CD14-positive monocyte (primary cell): ENCODE results near the gene SYNE1. TPM values are rescaled to one million over a fixed set of nuclear protein-coding genes. Genes with fewer than 3 reads are reported as not detected.

ENCODE experiments used
- DNase-seq, 3 donors: peaks; one replicate each; pipeline ENCODE4 v3.0.0-alpha.2; 2011 to 2022
- H2AFZ ChIP-seq: 2 replicates; pipeline ENCODE4 v1.6.0; 2012; ENCODE audit warnings: mild to moderate bottlenecking, low read depth, low read length, inconsistent platforms; ENCODE audit not compliant: insufficient read depth, poor library complexity, severe bottlenecking
- H3K27ac ChIP-seq, 2 donors: 1 replicate in 1 of 2; 2 replicates in 1 of 2; pipeline ENCODE4 v1.5.1; 2012 to 2013; ENCODE audit warnings: low read length in 2 of 2, control low read depth in 1 of 2, inconsistent platforms in 1 of 2, low read depth in 1 of 2, mild to moderate bottlenecking in 1 of 2
- H3K27me3 ChIP-seq, 2 donors: one replicate each; pipeline versions ENCODE4 v1.6.0 to v1.6.1; 2011 to 2013; ENCODE audit warnings: low read length in 2 of 2; ENCODE audit not compliant: control insufficient read depth in 2 of 2, insufficient read depth in 2 of 2
- H3K36me3 ChIP-seq, 2 donors: replicated peaks in 1 of 2; 1 replicate in 1 of 2; 2 replicates in 1 of 2; pipeline versions ENCODE4 v1.5.1 to v1.6.1; 2012 to 2013; ENCODE audit warnings: low read length in 2 of 2, control low read depth in 1 of 2, inconsistent platforms in 1 of 2, mild to moderate bottlenecking in 1 of 2; ENCODE audit not compliant: insufficient read depth in 2 of 2, control insufficient read depth in 1 of 2
- H3K4me1 ChIP-seq, 2 donors: 1 replicate in 1 of 2; 2 replicates in 1 of 2; pipeline versions ENCODE4 v1.5.1 to v1.6.1; 2012 to 2013; ENCODE audit warnings: low read length in 2 of 2, control low read depth in 1 of 2, inconsistent platforms in 1 of 2, mild to moderate bottlenecking in 1 of 2, moderate library complexity in 1 of 2; ENCODE audit not compliant: insufficient read depth in 2 of 2, control insufficient read depth in 1 of 2
- H3K4me2 ChIP-seq: replicated peaks from 2 replicates; pipeline ENCODE3; 2012; ENCODE audit warnings: low read length, moderate library complexity, mild to moderate bottlenecking; ENCODE audit not compliant: poor library complexity, severe bottlenecking; ENCODE audit errors: extremely low read depth
- H3K4me3 ChIP-seq, 3 experiments: fragments of 200-600 bp in 1 of 3; sonication (generic) in 1 of 3; replicated peaks in 1 of 3; 1 replicate in 2 of 3; 2 replicates in 1 of 3; pipeline ENCODE4 v1.5.1; 2011 to 2013; ENCODE audit warnings: low read length in 3 of 3, mild to moderate bottlenecking in 3 of 3, control low read depth in 2 of 3, low read depth in 2 of 3, inconsistent platforms in 1 of 3, moderate library complexity in 1 of 3
- H3K79me2 ChIP-seq: 2 replicates; pipeline ENCODE4 v1.6.0; 2012; ENCODE audit warnings: mild to moderate bottlenecking, control low read depth, inconsistent platforms, low read length, moderate library complexity; ENCODE audit not compliant: insufficient read depth
- H3K9ac ChIP-seq: 2 replicates; pipeline ENCODE4 v1.6.0; 2017; ENCODE audit warnings: low read length, mild to moderate bottlenecking; ENCODE audit not compliant: insufficient read depth, poor library complexity, severe bottlenecking
- H3K9me3 ChIP-seq, 2 donors: replicated peaks in 1 of 2; 1 replicate in 1 of 2; 2 replicates in 1 of 2; pipeline versions ENCODE4 v1.5.1 to v1.6.1; 2012 to 2013; ENCODE audit warnings: low read length in 2 of 2, control low read depth in 1 of 2; ENCODE audit not compliant: control insufficient read depth in 1 of 2, insufficient read depth in 1 of 2
- H4K20me1 ChIP-seq: 2 replicates; pipeline ENCODE4 v1.6.0; 2012; ENCODE audit warnings: mild to moderate bottlenecking, low read length, control low read depth, moderate library complexity; ENCODE audit not compliant: insufficient read depth
- H3K27ac Mint-ChIP-seq, 7 donors: one replicate each; pipeline ENCODE4 v1.8.0; 2020; ENCODE audit warnings: mild to moderate bottlenecking in 7 of 7, mixed read lengths in 7 of 7, moderate library complexity in 6 of 7, inconsistent platforms in 2 of 7
- H3K27me3 Mint-ChIP-seq, 3 donors: one replicate each; pipeline ENCODE4 v1.8.0; 2021 to 2022; ENCODE audit warnings: low read depth in 3 of 3, mild to moderate bottlenecking in 3 of 3, mixed read lengths in 3 of 3, moderate library complexity in 3 of 3, inconsistent platforms in 1 of 3
- H3K36me3 Mint-ChIP-seq, 2 donors: one replicate each; pipeline ENCODE4 v1.8.0; 2020; ENCODE audit warnings: mixed read lengths in 2 of 2, inconsistent platforms in 1 of 2, mild to moderate bottlenecking in 1 of 2
- H3K4me1 Mint-ChIP-seq: one replicate; pipeline ENCODE4 v1.8.0; 2020; ENCODE audit warnings: mild to moderate bottlenecking, mixed read lengths
- H3K4me3 Mint-ChIP-seq, 2 donors: one replicate each; pipeline ENCODE4 v1.8.0; 2020; ENCODE audit warnings: mild to moderate bottlenecking in 2 of 2, mixed read lengths in 2 of 2, moderate library complexity in 1 of 2
- H3K9me3 Mint-ChIP-seq, 7 donors: one replicate each; pipeline ENCODE4 v1.8.0; 2020 to 2022; ENCODE audit warnings: mixed read lengths in 7 of 7, mild to moderate bottlenecking in 6 of 7, moderate library complexity in 6 of 7, inconsistent platforms in 2 of 7
- CTCF ChIP-seq: fragments of 200-600 bp; IDR thresholded peaks from one replicate; pipeline ENCODE4 v1.8.0; 2022; ENCODE audit warnings: antibody characterized with exemption, mild to moderate bottlenecking
- WGBS: methylation state at CpG from one replicate; pipeline ENCODE4 v1.1.5; 2013; ENCODE audit warnings: missing lambda C conversion rate; ENCODE audit not compliant: insufficient coverage; 5-methylcytosine and 5-hydroxymethylcytosine counted together
- intact Hi-C, 2 donors: fragments of 100-400 bp; cut with micrococcal nuclease; formaldehyde crosslinking; loops; one replicate each; pipeline versions ENCODE4 v1.15.0 to v1.15.1; 2023
- polyA plus RNA-seq, 3 donors: library from polyadenylated mRNA; depleted of rRNA in 1 of 3; unstranded in 2 of 3; stranded (reverse) in 1 of 3; fragments of 300-500 nt in 2 of 3; fragments of >200 nt in 1 of 3; fragmentation: Illumina TruSeq in 2 of 3; gene quantifications; 1 replicate in 2 of 3; 2 replicates in 1 of 3; pipeline ENCODE4 v1.2.3, GENCODE V29; 2012 to 2021

The SYNE1 gene
- polyA plus RNA-seq, 3 donors: 3.7 to 24.5 (median 8.1) TPM

- Mint-ChIP-seq H3K9me3 (no peaks in the 10 kb centered on the region), H3K27me3 (no peaks in the 10 kb centered on the region), H3K36me3 (peaks cover 66 to 76% of the 10 kb centered on the region in 2 donors), H3K27ac (peak overlapping the region in 1 of 7 donors; percentile 40), H3K4me1 (no peaks in the 10 kb centered on the region), H3K4me3 (no peak overlapping the region)
- no peak overlapping the region for H3K27ac ChIP-seq
- H3K4me2 ChIP-seq: no peak overlapping the region
- H3K9ac ChIP-seq: no peak overlapping the region
- H3K79me2 ChIP-seq: no peaks in the 10 kb centered on the region
- H3K27me3 ChIP-seq: no peaks in the 10 kb centered on the region
- H3K4me1 ChIP-seq: no peaks in the 10 kb centered on the region
- H2AFZ ChIP-seq: no peak overlapping the region
- H4K20me1 ChIP-seq: no peaks in the 10 kb centered on the region
- intact Hi-C loops: no loop called here
- H3K36me3 ChIP-seq: peaks cover 67 to 88% of the 10 kb centered on the region in 2 donors
- H3K9me3 ChIP-seq: no peaks in the 10 kb centered on the region
- no peak overlapping the region for H3K4me3 ChIP-seq
- WGBS: 97% methylated on average over 8 of the region's 17 CpGs
- no peak for DNase-seq
- TF ChIP-seq CTCF: no peak
These were observed 403.4 kb downstream of the SYNE1 start for GRCh38 chr6:152233547-152234320.

GRCh38 chr6:152232501-152233151 is 404.5 kb downstream of the SYNE1 start:
- no peaks in the 10 kb centered on the region for H4K20me1 ChIP-seq
- H3K4me2 ChIP-seq: no peak overlapping the region
- no peak overlapping the region for H3K27ac ChIP-seq
- Mint-ChIP-seq H3K27ac (no peak overlapping the region), H3K9me3 (no peaks in the 10 kb centered on the region), H3K27me3 (no peaks in the 10 kb centered on the region), H3K36me3 (peaks cover 63 to 75% of the 10 kb centered on the region in 2 donors), H3K4me1 (no peaks in the 10 kb centered on the region), H3K4me3 (no peak overlapping the region)
- no peaks in the 10 kb centered on the region for H3K79me2 ChIP-seq
- peaks cover 57 to 86% of the 10 kb centered on the region in 2 donors for H3K36me3 ChIP-seq
- no peak overlapping the region for H3K4me3 ChIP-seq
- no peaks in the 10 kb centered on the region for H3K9me3 ChIP-seq
- H2AFZ ChIP-seq: no peak overlapping the region
- no peaks in the 10 kb centered on the region for H3K4me1 ChIP-seq
- DNase-seq: no peak
- no peaks in the 10 kb centered on the region for H3K27me3 ChIP-seq
- intact Hi-C loops: no loop called here
- H3K9ac ChIP-seq: no peak overlapping the region
- no CpG with 5 or more reads among the region's 5 CpGs for WGBS
- no peak for TF ChIP-seq CTCF
